ENCODE measurements around the gene FBXO36.
A peak's percentile ranks its signal among the peaks of the same experiment; 100 is the strongest.
"Not testable (repeated sequence)": the region's sequence is repeated elsewhere in the genome, so short reads cannot be mapped to it uniquely, and the experiment has no call there.

The FBXO36 gene

DNA sequence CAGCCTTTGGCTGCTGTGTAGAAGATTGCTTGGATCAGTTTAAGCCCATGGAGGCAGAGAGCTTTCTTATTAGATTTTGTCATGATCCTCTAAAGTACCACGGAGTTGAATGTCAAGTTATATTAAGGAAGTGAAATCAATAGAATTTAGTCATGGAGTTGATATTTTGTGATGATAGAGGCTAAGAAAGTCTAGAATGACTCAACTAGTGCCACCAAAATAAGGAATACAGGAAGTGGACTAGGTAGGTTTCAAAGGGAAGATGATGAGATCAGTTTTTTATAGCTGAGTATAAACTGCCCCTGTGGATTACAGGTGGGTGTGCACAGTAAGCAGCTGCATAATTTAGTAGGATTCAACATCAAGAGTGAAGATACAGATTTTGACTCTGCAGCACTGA lies 25.2 kb downstream of the FBXO36 start:
- DNase-seq, result no peak
- in situ Hi-C loops (cut with HindIII; ENCODE audit: low pct_ligation_motif_present, low pct_unique_long_range_greater_than_20kb, low sequenced_read_pairs), result no loop called here

DNA sequence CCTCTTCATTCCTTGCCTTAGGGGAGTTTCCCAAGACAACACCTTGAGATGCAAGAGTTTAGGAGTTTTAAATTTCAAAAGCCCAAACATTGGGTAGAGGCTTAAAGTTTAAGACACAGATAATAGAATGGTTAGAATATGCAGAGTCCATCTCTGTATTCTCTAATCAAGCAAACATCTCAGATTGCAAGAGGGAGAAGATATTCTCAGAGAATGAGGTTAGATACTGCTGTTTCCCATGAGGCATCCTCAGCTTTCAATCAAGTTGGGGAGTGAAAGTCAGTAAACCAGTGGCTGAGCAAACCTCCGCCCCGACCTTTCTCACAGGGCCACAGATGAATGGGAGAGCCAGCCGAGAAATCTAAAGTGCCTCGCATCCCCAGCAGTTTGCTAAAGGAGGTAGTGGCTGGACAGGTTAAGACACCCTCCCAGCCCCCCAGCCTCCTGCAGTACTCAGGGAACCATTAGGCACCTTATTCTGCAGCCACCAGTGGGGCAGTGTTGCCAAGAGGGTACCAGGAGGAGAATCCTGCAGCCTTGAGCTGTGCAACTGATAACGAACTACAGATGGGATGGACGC lies 30.0 kb downstream of the FBXO36 start:
- DNase-seq, result no peak
- in situ Hi-C loops (cut with HindIII; ENCODE audit: low pct_ligation_motif_present, low pct_unique_long_range_greater_than_20kb, low sequenced_read_pairs), result no loop called here

GRCh38 chr2:229955663-229956062 lies 33.4 kb downstream of the FBXO36 start:
- DNase-seq, result no peak
- in situ Hi-C loops (cut with HindIII; ENCODE audit: low pct_ligation_motif_present, low pct_unique_long_range_greater_than_20kb, low sequenced_read_pairs), result no loop called here

DNA sequence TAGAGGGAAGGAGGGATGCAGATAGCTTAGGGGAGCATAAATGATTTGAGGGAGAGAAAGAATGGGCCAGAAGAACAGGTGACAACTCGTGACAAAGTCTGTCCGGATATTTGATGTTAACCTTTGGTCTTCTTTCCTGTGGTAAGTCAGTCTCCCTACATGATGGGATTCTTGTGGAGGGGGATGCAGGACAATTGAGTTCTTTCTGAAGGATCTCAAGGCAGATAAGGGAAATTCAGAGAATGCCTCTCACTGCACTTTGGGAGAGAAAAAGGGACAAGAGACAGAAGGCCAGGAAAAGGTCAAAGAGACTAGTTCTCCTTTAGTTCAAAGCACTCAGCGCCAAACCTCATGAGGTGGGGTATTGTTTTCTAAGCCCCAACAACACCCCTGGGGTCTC lies 34.2 kb downstream of the FBXO36 start:
- DNase-seq, result no peak
- in situ Hi-C loops (cut with HindIII; ENCODE audit: low pct_ligation_motif_present, low pct_unique_long_range_greater_than_20kb, low sequenced_read_pairs), result no loop called here

- in situ Hi-C loops (cut with HindIII; ENCODE audit: low pct_ligation_motif_present, low pct_unique_long_range_greater_than_20kb, low sequenced_read_pairs); DNase-seq: not testable (repeated sequence)
These were observed 41.3 kb downstream of the FBXO36 start for GRCh38 chr2:229963596-229963995.

DNA sequence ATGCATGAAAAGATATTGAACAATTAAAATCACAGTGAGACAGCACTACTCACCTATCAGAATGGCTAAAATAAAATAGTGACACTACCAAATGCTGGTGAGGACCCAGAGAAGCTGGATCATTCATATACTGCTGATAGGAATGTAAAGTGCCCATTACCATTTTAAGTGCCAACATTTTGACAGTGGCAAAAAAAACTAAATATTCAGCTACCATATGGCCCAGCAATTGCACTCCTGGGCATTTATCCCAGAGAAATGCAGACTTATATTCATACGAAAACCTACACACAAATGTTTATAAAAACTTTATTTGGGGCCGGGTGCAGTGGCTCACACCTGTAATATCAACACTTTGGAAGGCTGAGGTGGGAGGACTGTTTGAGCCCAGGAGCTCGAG lies 47.6 kb downstream of the FBXO36 start:
- in situ Hi-C loops (cut with HindIII; ENCODE audit: low pct_ligation_motif_present, low pct_unique_long_range_greater_than_20kb, low sequenced_read_pairs), result no loop called here
- DNase-seq, result no peak

GRCh38 chr2:229970406-229970805 lies 48.1 kb downstream of the FBXO36 start:
- in situ Hi-C loops (cut with HindIII; ENCODE audit: low pct_ligation_motif_present, low pct_unique_long_range_greater_than_20kb, low sequenced_read_pairs), result no loop called here
- no peak for DNase-seq

- DNase-seq, result no peak
- in situ Hi-C loops (cut with HindIII; ENCODE audit: low pct_ligation_motif_present, low pct_unique_long_range_greater_than_20kb, low sequenced_read_pairs), result no loop called here
These were observed 49.0 kb downstream of the FBXO36 start for GRCh38 chr2:229971298-229971790.

DNA sequence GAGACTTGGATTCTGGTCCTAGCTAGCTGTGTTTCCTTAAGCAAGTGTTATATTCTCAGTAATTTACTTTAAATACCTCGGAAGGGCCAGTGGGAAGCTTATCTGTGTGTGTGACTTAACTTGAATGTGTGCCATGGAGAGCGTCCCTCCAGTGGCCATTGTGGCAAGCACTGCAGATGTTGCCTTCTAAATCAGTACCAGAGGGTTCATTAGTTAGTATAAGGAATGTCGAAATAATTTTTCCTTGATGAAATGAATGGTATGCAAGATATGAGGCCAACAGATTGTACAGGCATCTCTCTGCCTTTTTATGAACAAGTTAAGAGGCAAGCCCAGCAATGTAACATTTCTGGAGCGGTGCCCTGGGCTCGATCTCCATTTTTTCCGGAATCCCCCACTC lies 52.0 kb downstream of the FBXO36 start:
- in situ Hi-C loops (cut with HindIII; ENCODE audit: low pct_ligation_motif_present, low pct_unique_long_range_greater_than_20kb, low sequenced_read_pairs), result no loop called here

DNA sequence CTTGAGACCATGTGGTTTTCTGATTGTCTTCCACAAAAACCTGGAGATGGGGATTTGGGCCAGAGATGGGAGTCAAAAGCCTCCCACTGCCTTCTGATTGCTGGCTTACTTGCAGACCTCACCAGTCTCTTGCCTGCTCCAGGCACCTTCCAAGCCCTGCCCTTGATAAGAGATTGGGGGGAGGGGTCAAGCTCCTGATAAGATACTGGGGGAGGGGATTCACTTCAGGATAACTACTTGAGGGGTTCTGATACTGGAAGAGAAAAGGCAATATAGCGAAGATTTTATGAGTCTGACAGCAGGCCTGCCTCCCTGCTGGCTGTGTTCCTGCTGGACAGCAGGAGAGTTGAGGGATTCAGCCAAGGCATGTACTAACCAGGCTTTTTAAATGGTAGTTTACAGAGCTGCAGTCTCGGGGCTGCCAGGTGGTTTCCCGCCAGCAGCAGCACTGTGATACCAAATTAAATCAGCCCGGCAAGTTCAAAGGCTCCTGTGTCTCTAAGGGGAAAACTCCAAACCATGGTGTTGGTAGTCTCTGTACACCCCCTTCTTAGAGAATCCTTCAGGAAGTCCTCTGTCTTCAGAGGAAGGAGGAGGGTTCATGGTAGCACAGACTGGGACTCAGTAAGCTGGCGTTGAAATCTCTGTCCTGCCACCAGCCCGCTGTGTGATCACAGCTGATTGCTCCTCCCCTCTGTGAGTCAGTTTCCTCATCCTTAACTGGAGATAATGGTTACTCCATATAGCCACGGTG lies 58.3 kb downstream of the FBXO36 start:
- in situ Hi-C loops (cut with HindIII; ENCODE audit: low pct_ligation_motif_present, low pct_unique_long_range_greater_than_20kb, low sequenced_read_pairs), result no loop called here
- peak; percentile 85 for DNase-seq

More for the DNA sequence above, 52.0 kb downstream of the FBXO36 start:
- no peak for DNase-seq

GRCh38 chr2:229993236-229993635 lies 70.9 kb downstream of the FBXO36 start:
- no peak for DNase-seq
- in situ Hi-C loops (cut with HindIII; ENCODE audit: low pct_ligation_motif_present, low pct_unique_long_range_greater_than_20kb, low sequenced_read_pairs), result no loop called here

- in situ Hi-C loops (cut with HindIII; ENCODE audit: low pct_ligation_motif_present, low pct_unique_long_range_greater_than_20kb, low sequenced_read_pairs), result no loop called here
- DNase-seq, result no peak
These were observed 74.0 kb downstream of the FBXO36 start for GRCh38 chr2:229996320-229996719.

GRCh38 chr2:229997565-229997964 lies 75.3 kb downstream of the FBXO36 start:
- no peak for DNase-seq
- in situ Hi-C loops (cut with HindIII; ENCODE audit: low pct_ligation_motif_present, low pct_unique_long_range_greater_than_20kb, low sequenced_read_pairs), result no loop called here

GRCh38 chr2:230000118-230000841 lies 78.0 kb downstream of the FBXO36 start:
- in situ Hi-C loops (cut with HindIII; ENCODE audit: low pct_ligation_motif_present, low pct_unique_long_range_greater_than_20kb, low sequenced_read_pairs), result no loop called here

GRCh38 chr2:230007931-230008707 lies 85.8 kb downstream of the FBXO36 start:
- DNase-seq, result peak; percentile 75
- in situ Hi-C loops (cut with HindIII; ENCODE audit: low pct_ligation_motif_present, low pct_unique_long_range_greater_than_20kb, low sequenced_read_pairs), result no loop called here

More at GRCh38 chr2:230000118-230000841, 78.0 kb downstream of the FBXO36 start:
- DNase-seq, result no peak

GRCh38 chr2:230008708-230009066 lies 86.4 kb downstream of the FBXO36 start:
- no peak for DNase-seq
- in situ Hi-C loops (cut with HindIII; ENCODE audit: low pct_ligation_motif_present, low pct_unique_long_range_greater_than_20kb, low sequenced_read_pairs), result no loop called here

DNA sequence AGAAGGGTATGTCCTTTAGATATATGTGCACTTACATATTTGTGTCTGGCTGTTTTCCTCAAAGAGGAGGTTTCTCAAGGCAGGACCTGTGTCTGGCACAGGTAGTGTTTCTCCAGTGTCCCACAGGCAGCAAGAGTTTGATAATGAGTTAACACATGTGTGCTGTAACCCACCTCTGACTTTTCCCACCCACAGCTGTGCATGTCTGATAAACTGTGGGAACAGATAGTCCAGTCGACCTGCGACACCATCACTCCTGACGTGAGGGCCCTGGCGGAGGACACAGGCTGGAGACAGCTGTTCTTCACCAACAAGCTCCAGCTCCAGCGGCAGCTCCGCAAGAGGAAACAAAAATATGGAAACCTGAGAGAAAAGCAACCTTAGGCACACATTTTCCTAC lies 88.2 kb downstream of the FBXO36 start:
- in situ Hi-C loops (cut with HindIII; ENCODE audit: low pct_ligation_motif_present, low pct_unique_long_range_greater_than_20kb, low sequenced_read_pairs), result no loop called here
- no peak for DNase-seq

- DNase-seq, result no peak
These were observed 89.3 kb downstream of the FBXO36 start for GRCh38 chr2:230011617-230012016.

More at GRCh38 chr2:230011617-230012016, 89.3 kb downstream of the FBXO36 start:
- in situ Hi-C loops (cut with HindIII; ENCODE audit: low pct_ligation_motif_present, low pct_unique_long_range_greater_than_20kb, low sequenced_read_pairs), result no loop called here

Measured in ACHN (cell line).